ENCODE data around the gene MUC15. TPM values are rescaled to one million over a fixed set of nuclear protein-coding genes. Genes with fewer than 3 reads are reported as not detected.

MUC15 gene
- total and polyA plus RNA-seq, 2 donors (not counting 3 experiments of a cell fraction or from before 2014, with no cell fraction given), result not detected

DNA sequence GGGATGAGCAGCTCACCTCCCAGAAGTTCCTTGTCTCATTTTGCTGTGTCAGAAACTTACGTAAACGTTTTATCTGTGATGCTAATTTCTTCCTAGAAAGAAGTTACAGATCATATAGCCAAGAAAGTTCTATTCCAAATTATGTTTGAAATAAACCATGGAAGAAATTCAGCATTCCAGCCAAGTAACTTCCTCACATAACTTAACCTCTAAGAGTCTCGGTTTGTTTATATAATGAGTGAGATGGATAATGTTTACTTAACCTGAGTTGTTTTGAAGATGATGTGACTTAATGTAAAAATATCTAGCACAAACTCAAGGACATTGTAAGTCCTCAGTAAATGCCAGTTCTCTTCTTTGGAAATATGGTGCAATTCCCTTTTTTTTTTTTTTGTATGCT is 8.9 kb upstream of the MUC15 start:
- Histone ChIP-seq H2AFZ (ENCODE audit: low read depth, low read length) (no peak overlapping the region), H4K20me1 (replicated peaks; ENCODE audit: control insufficient read depth, extremely low read depth, insufficient read depth, low read length) (no peaks in the 10 kb centered on the region), H3K36me3 (ENCODE audit: control insufficient read depth in 2 of 2, extremely low read depth in 1 of 2, insufficient read depth in 2 of 2, low read length in 2 of 2) (no peaks in the 10 kb centered on the region), H3K79me2 (ENCODE audit: control insufficient read depth, insufficient read depth, low read length) (no peaks in the 10 kb centered on the region), H3K27me3 (ENCODE audit: control insufficient read depth in 2 of 2, insufficient read depth in 2 of 2, low read length in 2 of 2) (no peaks in the 10 kb centered on the region), H3K27ac (ENCODE audit: insufficient read depth, low read depth, low read length) (no peak overlapping the region), H3K4me2 (ENCODE audit: insufficient read depth, low read length) (no peak overlapping the region), H3K4me3 (replicated peaks in 1 of 3; ENCODE audit: insufficient read depth in 1 of 3, low read depth in 1 of 3, low read length in 3 of 3) (no peak overlapping the region), H3K9me3 (replicated peaks; ENCODE audit: control insufficient read depth, insufficient read depth, low read length) (no peaks in the 10 kb centered on the region), H3K9me1 (replicated peaks; ENCODE audit: control insufficient read depth, extremely low read depth, insufficient read depth, low read length) (no peaks in the 10 kb centered on the region), H3K4me1 (ENCODE audit: control insufficient read depth, extremely low read depth, insufficient read depth, low read length) (no peaks in the 10 kb centered on the region), H3K9ac (replicated peaks; ENCODE audit: extremely low read depth, insufficient read depth, low read length) (no peak overlapping the region)
- ChIA-PET CTCF (no interaction called here), POLR2A (no interaction called here)
- dilution Hi-C loops (cut with MboI; ENCODE audit: extremely low pct_ligation_motif_present, low sequenced_read_pairs) (no loop called here), intact Hi-C loops (cut with micrococcal nuclease) (no loop called here)
- no peak for TF ChIP-seq POLR2A (IDR thresholded peaks at IDR 0.05; ENCODE audit: low read depth, low read length)
- no peak for TF ChIP-seq MYC (IDR thresholded peaks at IDR 0.05; ENCODE audit: low read depth, low read length)
- TF ChIP-seq POLR2AphosphoS5 (IDR thresholded peaks at IDR 0.05; ENCODE audit: insufficient read depth, low read depth, low read length), result no peak
- TF ChIP-seq, protein P1, sequence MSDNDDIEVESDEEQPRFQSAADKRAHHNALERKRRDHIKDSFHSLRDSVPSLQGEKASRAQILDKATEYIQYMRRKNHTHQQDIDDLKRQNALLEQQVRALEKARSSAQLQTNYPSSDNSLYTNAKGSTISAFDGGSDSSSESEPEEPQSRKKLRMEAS (IDR thresholded peaks at IDR 0.05; ENCODE audit: insufficient read depth, insufficient read length), result no peak
- no peak for TF ChIP-seq GATA2 (IDR thresholded peaks at IDR 0.05; ENCODE audit: insufficient read depth, insufficient read length, low read depth, low read length)
- TF ChIP-seq JUN (IDR thresholded peaks at IDR 0.05; ENCODE audit: borderline replicate concordance, insufficient read depth, insufficient read length, low read depth), result no peak
- TF ChIP-seq FOS (IDR thresholded peaks at IDR 0.05; ENCODE audit: borderline replicate concordance, insufficient read depth, low read length), result no peak
- TF ChIP-seq, protein P2, sequence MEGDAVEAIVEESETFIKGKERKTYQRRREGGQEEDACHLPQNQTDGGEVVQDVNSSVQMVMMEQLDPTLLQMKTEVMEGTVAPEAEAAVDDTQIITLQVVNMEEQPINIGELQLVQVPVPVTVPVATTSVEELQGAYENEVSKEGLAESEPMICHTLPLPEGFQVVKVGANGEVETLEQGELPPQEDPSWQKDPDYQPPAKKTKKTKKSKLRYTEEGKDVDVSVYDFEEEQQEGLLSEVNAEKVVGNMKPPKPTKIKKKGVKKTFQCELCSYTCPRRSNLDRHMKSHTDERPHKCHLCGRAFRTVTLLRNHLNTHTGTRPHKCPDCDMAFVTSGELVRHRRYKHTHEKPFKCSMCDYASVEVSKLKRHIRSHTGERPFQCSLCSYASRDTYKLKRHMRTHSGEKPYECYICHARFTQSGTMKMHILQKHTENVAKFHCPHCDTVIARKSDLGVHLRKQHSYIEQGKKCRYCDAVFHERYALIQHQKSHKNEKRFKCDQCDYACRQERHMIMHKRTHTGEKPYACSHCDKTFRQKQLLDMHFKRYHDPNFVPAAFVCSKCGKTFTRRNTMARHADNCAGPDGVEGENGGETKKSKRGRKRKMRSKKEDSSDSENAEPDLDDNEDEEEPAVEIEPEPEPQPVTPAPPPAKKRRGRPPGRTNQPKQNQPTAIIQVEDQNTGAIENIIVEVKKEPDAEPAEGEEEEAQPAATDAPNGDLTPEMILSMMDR (IDR thresholded peaks at IDR 0.05; ENCODE audit: extremely low read depth in 1 of 2, insufficient read depth in 1 of 2, low read depth in 1 of 2, low read length in 2 of 2), result no peak
- TF ChIP-seq EZH2 (IDR thresholded peaks at IDR 0.05; ENCODE audit: borderline replicate concordance, low read depth, low read length, severe bottlenecking), result no peak
- FAIRE-seq, result no peak
- BruUV-seq (replicated peaks), result no TSS peak
- DNase-seq (ENCODE audit: low read depth, low spot score), result no peak

Data from endothelial cell of umbilical vein (primary cell).